ENCODE measurements around the gene SRCIN1. TPM values are rescaled to one million over a fixed set of nuclear protein-coding genes. Genes with fewer than 3 reads are reported as not detected.
"Not testable (repeated sequence)": the region's sequence is repeated elsewhere in the genome, so short reads cannot be mapped to it uniquely, and the experiment has no call there.

SRCIN1 gene, protein sequence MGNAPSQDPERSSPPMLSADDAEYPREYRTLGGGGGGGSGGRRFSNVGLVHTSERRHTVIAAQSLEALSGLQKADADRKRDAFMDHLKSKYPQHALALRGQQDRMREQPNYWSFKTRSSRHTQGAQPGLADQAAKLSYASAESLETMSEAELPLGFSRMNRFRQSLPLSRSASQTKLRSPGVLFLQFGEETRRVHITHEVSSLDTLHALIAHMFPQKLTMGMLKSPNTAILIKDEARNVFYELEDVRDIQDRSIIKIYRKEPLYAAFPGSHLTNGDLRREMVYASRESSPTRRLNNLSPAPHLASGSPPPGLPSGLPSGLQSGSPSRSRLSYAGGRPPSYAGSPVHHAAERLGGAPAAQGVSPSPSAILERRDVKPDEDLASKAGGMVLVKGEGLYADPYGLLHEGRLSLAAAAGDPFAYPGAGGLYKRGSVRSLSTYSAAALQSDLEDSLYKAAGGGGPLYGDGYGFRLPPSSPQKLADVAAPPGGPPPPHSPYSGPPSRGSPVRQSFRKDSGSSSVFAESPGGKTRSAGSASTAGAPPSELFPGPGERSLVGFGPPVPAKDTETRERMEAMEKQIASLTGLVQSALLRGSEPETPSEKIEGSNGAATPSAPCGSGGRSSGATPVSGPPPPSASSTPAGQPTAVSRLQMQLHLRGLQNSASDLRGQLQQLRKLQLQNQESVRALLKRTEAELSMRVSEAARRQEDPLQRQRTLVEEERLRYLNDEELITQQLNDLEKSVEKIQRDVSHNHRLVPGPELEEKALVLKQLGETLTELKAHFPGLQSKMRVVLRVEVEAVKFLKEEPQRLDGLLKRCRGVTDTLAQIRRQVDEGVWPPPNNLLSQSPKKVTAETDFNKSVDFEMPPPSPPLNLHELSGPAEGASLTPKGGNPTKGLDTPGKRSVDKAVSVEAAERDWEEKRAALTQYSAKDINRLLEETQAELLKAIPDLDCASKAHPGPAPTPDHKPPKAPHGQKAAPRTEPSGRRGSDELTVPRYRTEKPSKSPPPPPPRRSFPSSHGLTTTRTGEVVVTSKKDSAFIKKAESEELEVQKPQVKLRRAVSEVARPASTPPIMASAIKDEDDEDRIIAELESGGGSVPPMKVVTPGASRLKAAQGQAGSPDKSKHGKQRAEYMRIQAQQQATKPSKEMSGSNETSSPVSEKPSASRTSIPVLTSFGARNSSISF
- 10 to 100 TPM in 1 of 3 donors, 1 to 10 TPM in 2; 4.2 to 10.8 (median 8.8) TPM for total RNA-seq

DNA sequence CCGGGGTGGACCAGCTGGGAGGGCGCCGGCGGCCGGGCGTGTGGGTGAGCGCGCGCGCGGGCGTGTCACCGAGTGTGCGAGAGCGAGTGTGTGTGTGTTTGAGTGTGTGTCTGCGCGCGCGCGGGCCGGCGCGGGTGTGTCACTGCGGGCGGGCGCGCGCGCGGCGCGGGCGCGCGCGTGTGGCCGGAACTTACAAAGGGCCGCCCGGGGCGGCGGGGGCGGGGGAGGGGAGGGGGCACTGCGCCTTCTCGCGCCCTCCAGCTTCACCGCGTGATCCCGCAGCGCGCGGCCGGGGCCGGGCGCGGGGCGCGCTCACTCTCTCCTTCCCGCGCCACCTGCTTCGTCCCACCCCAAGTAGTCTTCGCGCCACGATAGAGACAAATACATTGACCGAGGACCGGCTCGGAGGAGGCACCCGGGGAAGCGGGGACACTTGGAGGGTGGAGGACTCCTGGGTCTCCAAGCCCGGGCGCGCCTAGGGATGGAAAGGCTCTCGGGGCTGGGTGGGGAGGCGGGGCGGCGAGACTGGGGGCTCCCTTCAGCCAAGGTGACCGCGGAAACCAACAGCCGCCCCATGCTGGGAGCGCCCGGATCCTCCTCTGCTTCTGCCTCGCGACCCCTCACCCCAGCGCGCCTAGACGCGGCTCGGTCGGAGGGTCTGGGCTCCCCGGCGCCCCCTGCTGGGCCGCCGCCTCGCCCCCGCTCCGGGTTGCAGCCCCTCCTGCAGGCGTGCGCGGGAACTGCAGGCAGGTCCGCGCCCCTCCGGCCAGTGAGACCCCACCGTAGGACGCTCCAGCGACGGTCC, at the start of gene SRCIN1:
Gene SRCIN1, minus strand, starts transcription at position 112 of the 805 bp plus-strand sequence. CDS start 247 bp downstream, outside the sequence.
- Histone ChIP-seq H3K9me3 (no peaks in the 10 kb centered on the region), H3K4me1 (peaks cover 0 to 20% of the 10 kb centered on the region in 2 donors), H3K27ac (peak within 1 kb of the TSS; percentile 72 to 85), H3K4me3 (peak within 1 kb of the TSS; percentile 45 to 83 (median 63)), H3K36me3 (no peaks in the 10 kb centered on the region), H3K27me3 (peaks cover 3 to 25% of the 10 kb centered on the region in 2 donors)
- intact Hi-C loops (cut with DNase I; ENCODE audit: low total_unique reads) = no loop called here
- TF ChIP-seq POLR2AphosphoS5 (IDR thresholded peaks at IDR 0.05) (no peak), POLR2A (IDR thresholded peaks at IDR 0.05) (no peak)
- TF ChIP-seq, protein P1, sequence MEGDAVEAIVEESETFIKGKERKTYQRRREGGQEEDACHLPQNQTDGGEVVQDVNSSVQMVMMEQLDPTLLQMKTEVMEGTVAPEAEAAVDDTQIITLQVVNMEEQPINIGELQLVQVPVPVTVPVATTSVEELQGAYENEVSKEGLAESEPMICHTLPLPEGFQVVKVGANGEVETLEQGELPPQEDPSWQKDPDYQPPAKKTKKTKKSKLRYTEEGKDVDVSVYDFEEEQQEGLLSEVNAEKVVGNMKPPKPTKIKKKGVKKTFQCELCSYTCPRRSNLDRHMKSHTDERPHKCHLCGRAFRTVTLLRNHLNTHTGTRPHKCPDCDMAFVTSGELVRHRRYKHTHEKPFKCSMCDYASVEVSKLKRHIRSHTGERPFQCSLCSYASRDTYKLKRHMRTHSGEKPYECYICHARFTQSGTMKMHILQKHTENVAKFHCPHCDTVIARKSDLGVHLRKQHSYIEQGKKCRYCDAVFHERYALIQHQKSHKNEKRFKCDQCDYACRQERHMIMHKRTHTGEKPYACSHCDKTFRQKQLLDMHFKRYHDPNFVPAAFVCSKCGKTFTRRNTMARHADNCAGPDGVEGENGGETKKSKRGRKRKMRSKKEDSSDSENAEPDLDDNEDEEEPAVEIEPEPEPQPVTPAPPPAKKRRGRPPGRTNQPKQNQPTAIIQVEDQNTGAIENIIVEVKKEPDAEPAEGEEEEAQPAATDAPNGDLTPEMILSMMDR (IDR thresholded peaks at IDR 0.05) = peak; percentile 75 to 90 (median 81)
- DNase-seq (ENCODE audit: low spot score in 2 of 2) = peak in 1 of 2 donors; percentile 43

DNA sequence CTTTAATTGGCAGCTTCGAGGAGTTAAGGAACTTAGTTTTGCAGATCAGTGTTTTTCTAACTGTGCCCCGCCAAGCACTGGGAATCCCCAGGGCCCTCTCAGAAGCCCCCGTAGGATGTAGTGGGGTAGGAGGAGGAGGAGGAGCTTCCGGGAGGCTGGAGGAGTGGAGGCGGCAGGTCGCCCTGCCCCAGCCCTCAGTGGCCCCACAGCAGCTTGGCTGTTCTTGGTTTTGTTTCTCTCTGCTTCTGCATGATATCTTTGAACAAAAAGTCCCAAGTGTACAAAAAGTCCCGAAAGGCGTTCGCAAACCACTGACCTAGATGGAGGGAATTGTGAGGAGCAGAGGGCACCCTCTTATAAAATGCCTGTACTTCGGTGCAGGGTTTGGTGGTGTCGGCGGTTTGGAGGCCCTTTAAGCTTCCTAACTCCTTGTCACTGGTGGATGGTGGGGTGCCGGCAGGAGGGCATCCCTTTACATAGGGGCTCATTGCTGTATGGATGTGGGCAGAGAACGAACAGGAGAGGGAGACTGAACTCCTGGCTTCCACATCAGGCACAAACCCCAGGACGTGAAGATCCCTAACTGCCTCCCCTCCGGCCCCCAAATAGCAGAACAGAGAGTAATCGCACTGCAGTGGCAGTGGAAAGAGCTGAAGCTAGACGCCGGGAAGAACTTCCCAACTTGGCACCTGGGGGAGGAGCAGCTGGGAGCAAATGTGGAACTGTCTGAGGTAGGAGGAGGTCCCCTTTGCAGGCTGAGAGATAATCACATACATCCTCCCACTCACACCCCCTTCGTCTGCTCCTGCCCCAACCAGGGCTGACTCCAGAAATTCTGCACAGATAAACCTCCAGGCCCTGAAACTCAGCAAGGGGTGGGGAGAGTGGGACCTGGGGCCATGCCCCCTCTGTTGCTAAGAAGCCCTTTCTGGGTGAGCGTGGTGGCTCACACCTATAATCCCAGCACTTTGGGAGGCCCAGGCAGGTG, 49.0 kb upstream of the SRCIN1 start:
- TF ChIP-seq POLR2A (IDR thresholded peaks at IDR 0.05) (no peak), POLR2AphosphoS5 (IDR thresholded peaks at IDR 0.05) (no peak)
- TF ChIP-seq, protein P1 (IDR thresholded peaks at IDR 0.05) = no peak
- Histone ChIP-seq H3K9me3 (no peaks in the 10 kb centered on the region), H3K36me3 (no peaks in the 10 kb centered on the region), H3K27me3 (no peaks in the 10 kb centered on the region), H3K4me3 (no peak overlapping the region), H3K27ac (no peak overlapping the region), H3K4me1 (peaks cover 0 to 5% of the 10 kb centered on the region in 2 donors)
- DNase-seq (ENCODE audit: low spot score in 2 of 2) = no peak
- intact Hi-C loops (cut with DNase I; ENCODE audit: low total_unique reads) = no loop called here

DNA sequence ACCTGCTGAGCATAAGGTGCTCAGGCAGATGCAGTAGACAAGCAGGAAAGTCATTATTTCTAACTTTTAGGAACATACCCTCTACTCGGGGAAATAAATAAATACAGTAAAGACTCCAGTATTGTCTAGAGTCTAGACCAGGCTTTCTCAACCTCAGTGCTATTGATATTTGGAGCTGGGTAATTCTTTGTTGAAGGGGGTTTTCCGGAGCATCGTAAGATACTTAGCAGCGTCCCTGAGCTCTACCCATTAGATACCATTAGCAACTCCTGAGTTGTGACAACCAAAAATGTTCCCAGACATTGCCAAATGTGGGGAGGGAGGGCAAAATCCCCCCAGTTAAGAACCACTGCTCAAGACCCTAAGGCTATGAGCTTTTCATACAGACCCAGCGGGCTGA, 47.9 kb upstream of the SRCIN1 start:
- H3K9me3 ChIP-seq = no peaks in the 10 kb centered on the region
- no peak for DNase-seq (ENCODE audit: low spot score in 2 of 2)
- H3K27me3 ChIP-seq = no peaks in the 10 kb centered on the region
- intact Hi-C loops (cut with DNase I; ENCODE audit: low total_unique reads) = no loop called here
- TF ChIP-seq POLR2A (IDR thresholded peaks at IDR 0.05) (no peak), POLR2AphosphoS5 (IDR thresholded peaks at IDR 0.05) (no peak)
- TF ChIP-seq, protein P1 (IDR thresholded peaks at IDR 0.05) = no peak
- H3K4me1 ChIP-seq = no peaks in the 10 kb centered on the region
- H3K27ac ChIP-seq = no peak overlapping the region
- H3K36me3 ChIP-seq = no peaks in the 10 kb centered on the region
- no peak overlapping the region for H3K4me3 ChIP-seq

DNA sequence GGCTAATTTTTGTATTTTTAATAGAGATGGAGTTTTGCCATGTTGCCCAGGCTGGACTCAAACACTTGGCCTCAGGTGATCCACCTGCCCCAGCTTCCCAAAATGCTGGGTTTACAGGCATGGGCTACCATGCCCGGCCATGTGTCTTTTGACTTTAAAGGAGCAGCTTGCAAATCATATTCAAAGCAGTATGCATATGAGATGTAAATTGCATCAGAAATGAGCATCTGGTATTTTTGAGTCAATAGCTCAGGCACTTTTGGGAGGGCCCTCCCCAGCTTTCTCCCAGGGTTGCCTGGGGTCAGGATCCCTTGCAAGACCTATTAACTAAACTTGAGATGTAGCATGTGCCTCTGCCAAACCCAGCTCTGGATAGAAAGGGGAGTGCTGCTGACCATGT, 47.5 kb upstream of the SRCIN1 start:
- no peak for DNase-seq (ENCODE audit: low spot score in 2 of 2)
- no peaks in the 10 kb centered on the region for H3K9me3 ChIP-seq
- H3K27me3 ChIP-seq = no peaks in the 10 kb centered on the region
- no peak overlapping the region for H3K4me3 ChIP-seq
- intact Hi-C loops (cut with DNase I; ENCODE audit: low total_unique reads) = no loop called here
- H3K4me1 ChIP-seq = no peaks in the 10 kb centered on the region
- TF ChIP-seq POLR2A (IDR thresholded peaks at IDR 0.05) (no peak), POLR2AphosphoS5 (IDR thresholded peaks at IDR 0.05) (no peak)
- TF ChIP-seq, protein P1 (IDR thresholded peaks at IDR 0.05) = no peak
- no peaks in the 10 kb centered on the region for H3K36me3 ChIP-seq
- no peak overlapping the region for H3K27ac ChIP-seq

DNA sequence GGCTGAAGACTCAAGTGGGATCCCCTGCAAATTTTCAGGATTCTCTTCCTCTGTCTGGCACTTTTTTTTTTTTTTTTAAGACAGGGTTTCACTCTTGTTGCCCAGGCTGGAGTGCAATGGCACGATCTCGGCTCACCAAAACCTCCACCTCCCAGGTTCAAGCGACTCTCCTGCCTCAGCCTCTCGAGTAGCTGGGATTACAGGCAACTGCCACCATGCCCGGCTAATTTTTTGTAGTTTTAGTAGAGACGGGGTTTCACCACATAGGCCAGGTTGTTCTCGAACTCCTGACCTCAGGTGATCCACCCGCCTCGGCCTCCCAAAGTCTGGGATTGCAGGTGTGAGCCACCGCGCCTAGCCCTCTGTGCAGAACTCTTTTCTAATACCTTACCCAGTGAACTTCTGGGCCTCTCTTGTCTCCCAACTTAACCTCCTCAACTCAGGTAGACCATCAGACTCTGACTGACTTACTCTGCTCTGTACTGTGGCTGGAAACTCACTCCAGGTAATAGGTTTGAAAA, 45.0 kb upstream of the SRCIN1 start:
- H3K4me1 ChIP-seq; H3K27me3 ChIP-seq; H3K4me3 ChIP-seq; H3K36me3 ChIP-seq; H3K9me3 ChIP-seq; H3K27ac ChIP-seq; DNase-seq (ENCODE audit: low spot score in 2 of 2); intact Hi-C loops (cut with DNase I; ENCODE audit: low total_unique reads): not testable (repeated sequence)

Measured in breast epithelium (tissue), 4 donors.